Brain microvascular endothelial cell (primary cell): ENCODE measurements around the gene IZUMO4.
A peak's percentile ranks its signal among the peaks of the same experiment; 100 is the strongest.

Experiments used
- DNase-seq: peaks from one replicate; pipeline ENCODE4 v3.0.0-alpha.2; 2020
- H3K27ac ChIP-seq: fragments of 250-450 bp; sonication (Bioruptor Pico); 2 replicates; pipeline ENCODE4 v1.5.1; 2020; ENCODE audit warnings: mild to moderate bottlenecking, moderate library complexity
- H3K27me3 ChIP-seq: fragments of 250-450 bp; sonication (Bioruptor Pico); replicated peaks from 2 replicates; pipeline ENCODE4 v1.5.1; 2020; ENCODE audit warnings: mild to moderate bottlenecking
- H3K36me3 ChIP-seq: fragments of 250-450 bp; sonication (Bioruptor Pico); replicated peaks from 2 replicates; pipeline ENCODE4 v1.5.1; 2020; ENCODE audit warnings: mild to moderate bottlenecking
- H3K4me3 ChIP-seq: 2 replicates; pipeline ENCODE4 v1.5.1; 2011; ENCODE audit warnings: low read depth, mild to moderate bottlenecking, control low read depth, low read length, moderate library complexity
- CTCF ChIP-seq: IDR thresholded peaks from 2 replicates; pipeline ENCODE4 v1.5.1; 2011; ENCODE audit warnings: low read depth, mild to moderate bottlenecking, moderate library complexity, low read length, control low read depth, inconsistent platforms; ENCODE audit errors: missing control alignments
- in situ Hi-C: cut with HindIII; loops from 2 replicates; pipeline ENCODE4 v1.10.0; 2017; ENCODE audit warnings: low sequenced_read_pairs, low pct_ligation_motif_present

IZUMO4 gene

GRCh38 chr19:2054763-2055162 lies 42.0 kb upstream of the IZUMO4 start:
- H3K4me3 ChIP-seq, result no peak overlapping the region
- no peak for DNase-seq
- no peak for TF ChIP-seq CTCF
- no peaks in the 10 kb centered on the region for H3K27me3 ChIP-seq
- in situ Hi-C loops, result no loop called here
- H3K27ac ChIP-seq, result no peak overlapping the region
- no peaks in the 10 kb centered on the region for H3K36me3 ChIP-seq

- peak; percentile 0 for TF ChIP-seq CTCF
Measured at GRCh38 chr19:2055931-2056836, 40.5 kb upstream of the IZUMO4 start.

GRCh38 chr19:2056837-2057192 lies 39.9 kb upstream of the IZUMO4 start:
- Histone ChIP-seq H3K27ac (no peak overlapping the region), H3K4me3 (no peak overlapping the region), H3K27me3 (no peaks in the 10 kb centered on the region), H3K36me3 (no peaks in the 10 kb centered on the region)
- in situ Hi-C loops, result no loop called here
- no peak for TF ChIP-seq CTCF
- DNase-seq, result no peak

More at GRCh38 chr19:2055931-2056836, 40.5 kb upstream of the IZUMO4 start:
- Histone ChIP-seq H3K36me3 (no peaks in the 10 kb centered on the region), H3K27ac (peak overlapping the region; percentile 2), H3K4me3 (peak overlapping the region; percentile 26), H3K27me3 (no peaks in the 10 kb centered on the region)
- no peak for DNase-seq
- in situ Hi-C loops, result no loop called here

GRCh38 chr19:2057484-2058469 lies 38.9 kb upstream of the IZUMO4 start:
- no peak overlapping the region for H3K4me3 ChIP-seq
- TF ChIP-seq CTCF, result no peak
- no peaks in the 10 kb centered on the region for H3K36me3 ChIP-seq
- in situ Hi-C loops, result no loop called here
- DNase-seq, result no peak
- H3K27ac ChIP-seq, result no peak overlapping the region
- no peaks in the 10 kb centered on the region for H3K27me3 ChIP-seq

- Histone ChIP-seq H3K27ac (peak overlapping the region; percentile 99), H3K36me3 (no peaks in the 10 kb centered on the region), H3K27me3 (no peaks in the 10 kb centered on the region), H3K4me3 (no peak overlapping the region)
- in situ Hi-C loops, result no loop called here
- DNase-seq, result no peak
- no peak for TF ChIP-seq CTCF
Measured at GRCh38 chr19:2058570-2059421, 37.9 kb upstream of the IZUMO4 start.
